ENCODE results near the gene ZNF211. TPM values are rescaled to one million over a fixed set of nuclear protein-coding genes. Genes with fewer than 3 reads are reported as not detected.

The ZNF211 gene
- total RNA-seq, 1 experiment from 2014 or later = 17.6 TPM

- Mint-ChIP-seq H3K36me3 (no peaks in the 10 kb centered on the region), H3K4me1 (peaks cover 13% of the 10 kb centered on the region), H3K9me3 (peaks cover 25% of the 10 kb centered on the region), H3K27ac (no peak overlapping the region), H3K27me3 (ENCODE audit: low read depth) (peaks cover 61% of the 10 kb centered on the region), H3K4me3 (no peak overlapping the region)
- POLR2A ChIA-PET = no interaction called here
- CTCF ChIA-PET = no interaction called here
- DNase-seq (ENCODE audit: low spot score) = no peak
- ATAC-seq = no peak
- TF ChIP-seq ZNF416 (CRISPR knock-in tag; IDR thresholded peaks at IDR 0.05) = no peak
- no peak for TF ChIP-seq IRF1 (CRISPR knock-in tag; IDR thresholded peaks at IDR 0.05)
- TF ChIP-seq, protein P1, sequence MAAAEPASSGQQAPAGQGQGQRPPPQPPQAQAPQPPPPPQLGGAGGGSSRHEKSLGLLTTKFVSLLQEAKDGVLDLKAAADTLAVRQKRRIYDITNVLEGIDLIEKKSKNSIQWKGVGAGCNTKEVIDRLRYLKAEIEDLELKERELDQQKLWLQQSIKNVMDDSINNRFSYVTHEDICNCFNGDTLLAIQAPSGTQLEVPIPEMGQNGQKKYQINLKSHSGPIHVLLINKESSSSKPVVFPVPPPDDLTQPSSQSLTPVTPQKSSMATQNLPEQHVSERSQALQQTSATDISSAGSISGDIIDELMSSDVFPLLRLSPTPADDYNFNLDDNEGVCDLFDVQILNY (CRISPR knock-in tag; IDR thresholded peaks at IDR 0.05) = no peak
- no peak for TF ChIP-seq HMGA2 (CRISPR knock-in tag; IDR thresholded peaks at IDR 0.05)
- TF ChIP-seq ZNF671 (CRISPR knock-in tag; IDR thresholded peaks at IDR 0.05) = no peak
- TF ChIP-seq HMGXB4 (CRISPR knock-in tag; IDR thresholded peaks at IDR 0.05) = no peak
- TF ChIP-seq NFE2L1 (CRISPR knock-in tag; IDR thresholded peaks at IDR 0.05) = no peak
- TF ChIP-seq ZBTB21 (CRISPR knock-in tag; IDR thresholded peaks at IDR 0.05; ENCODE audit: borderline replicate concordance) = no peak
- TF ChIP-seq ETV6 (CRISPR knock-in tag; IDR thresholded peaks at IDR 0.05) = no peak
- TF ChIP-seq GTF2I (CRISPR knock-in tag; conservative IDR thresholded peaks at IDR 0.05) = no peak
- TF ChIP-seq STAT6 (CRISPR knock-in tag; conservative IDR thresholded peaks at IDR 0.05; ENCODE audit: low read depth) = no peak
- no peak for TF ChIP-seq E2F1 (CRISPR knock-in tag; IDR thresholded peaks at IDR 0.05)
- TF ChIP-seq, protein P2, sequence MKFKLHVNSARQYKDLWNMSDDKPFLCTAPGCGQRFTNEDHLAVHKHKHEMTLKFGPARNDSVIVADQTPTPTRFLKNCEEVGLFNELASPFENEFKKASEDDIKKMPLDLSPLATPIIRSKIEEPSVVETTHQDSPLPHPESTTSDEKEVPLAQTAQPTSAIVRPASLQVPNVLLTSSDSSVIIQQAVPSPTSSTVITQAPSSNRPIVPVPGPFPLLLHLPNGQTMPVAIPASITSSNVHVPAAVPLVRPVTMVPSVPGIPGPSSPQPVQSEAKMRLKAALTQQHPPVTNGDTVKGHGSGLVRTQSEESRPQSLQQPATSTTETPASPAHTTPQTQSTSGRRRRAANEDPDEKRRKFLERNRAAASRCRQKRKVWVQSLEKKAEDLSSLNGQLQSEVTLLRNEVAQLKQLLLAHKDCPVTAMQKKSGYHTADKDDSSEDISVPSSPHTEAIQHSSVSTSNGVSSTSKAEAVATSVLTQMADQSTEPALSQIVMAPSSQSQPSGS (CRISPR knock-in tag; IDR thresholded peaks at IDR 0.05; ENCODE audit: borderline replicate concordance, low read depth) = no peak
- no peak for TF ChIP-seq TP53 (CRISPR knock-in tag; IDR thresholded peaks at IDR 0.05)
- TF ChIP-seq PRDM15 (CRISPR knock-in tag; IDR thresholded peaks at IDR 0.05) = no peak
- no peak for TF ChIP-seq AFF4 (CRISPR knock-in tag; IDR thresholded peaks at IDR 0.05; ENCODE audit: borderline replicate concordance)
- TF ChIP-seq, protein P3, sequence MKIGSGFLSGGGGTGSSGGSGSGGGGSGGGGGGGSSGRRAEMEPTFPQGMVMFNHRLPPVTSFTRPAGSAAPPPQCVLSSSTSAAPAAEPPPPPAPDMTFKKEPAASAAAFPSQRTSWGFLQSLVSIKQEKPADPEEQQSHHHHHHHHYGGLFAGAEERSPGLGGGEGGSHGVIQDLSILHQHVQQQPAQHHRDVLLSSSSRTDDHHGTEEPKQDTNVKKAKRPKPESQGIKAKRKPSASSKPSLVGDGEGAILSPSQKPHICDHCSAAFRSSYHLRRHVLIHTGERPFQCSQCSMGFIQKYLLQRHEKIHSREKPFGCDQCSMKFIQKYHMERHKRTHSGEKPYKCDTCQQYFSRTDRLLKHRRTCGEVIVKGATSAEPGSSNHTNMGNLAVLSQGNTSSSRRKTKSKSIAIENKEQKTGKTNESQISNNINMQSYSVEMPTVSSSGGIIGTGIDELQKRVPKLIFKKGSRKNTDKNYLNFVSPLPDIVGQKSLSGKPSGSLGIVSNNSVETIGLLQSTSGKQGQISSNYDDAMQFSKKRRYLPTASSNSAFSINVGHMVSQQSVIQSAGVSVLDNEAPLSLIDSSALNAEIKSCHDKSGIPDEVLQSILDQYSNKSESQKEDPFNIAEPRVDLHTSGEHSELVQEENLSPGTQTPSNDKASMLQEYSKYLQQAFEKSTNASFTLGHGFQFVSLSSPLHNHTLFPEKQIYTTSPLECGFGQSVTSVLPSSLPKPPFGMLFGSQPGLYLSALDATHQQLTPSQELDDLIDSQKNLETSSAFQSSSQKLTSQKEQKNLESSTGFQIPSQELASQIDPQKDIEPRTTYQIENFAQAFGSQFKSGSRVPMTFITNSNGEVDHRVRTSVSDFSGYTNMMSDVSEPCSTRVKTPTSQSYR (CRISPR knock-in tag; IDR thresholded peaks at IDR 0.05) = no peak
- no peak for TF ChIP-seq MLX (CRISPR knock-in tag; IDR thresholded peaks at IDR 0.05)
Observed at GRCh38 chr19:57656346-57656745, 23.4 kb downstream of the ZNF211 start.

Measured in WTC11 (cell line).